KMS-11 (cell line): ENCODE measurements around the gene CEP78.

ENCODE experiments used
- H2AFZ ChIP-seq: fragments of 200-600 bp; sonication (generic); 2 replicates; pipeline ENCODE4 v1.6.1; 2016; ENCODE audit warnings: antibody characterized with exemption, mixed run types, low read depth
- H3K27ac ChIP-seq: fragments of 200-600 bp; sonication (generic); 2 replicates; pipeline ENCODE4 v1.6.1; 2016; ENCODE audit warnings: mild to moderate bottlenecking, mixed run types
- H3K27me3 ChIP-seq: fragments of 200-600 bp; sonication (generic); 2 replicates; pipeline ENCODE4 v1.6.1; 2017; ENCODE audit warnings: mild to moderate bottlenecking, low read depth, mixed run types, moderate library complexity; ENCODE audit not compliant: insufficient read depth
- H3K36me3 ChIP-seq: fragments of 200-600 bp; sonication (generic); 2 replicates; pipeline ENCODE4 v1.6.1; 2017; ENCODE audit warnings: mild to moderate bottlenecking, mixed run types; ENCODE audit not compliant: insufficient read depth
- H3K4me1 ChIP-seq: fragments of 200-600 bp; sonication (generic); 2 replicates; pipeline ENCODE4 v1.6.1; 2016; ENCODE audit warnings: mild to moderate bottlenecking, low read depth, mixed run types; ENCODE audit not compliant: poor library complexity, severe bottlenecking
- H3K4me2 ChIP-seq: fragments of 200-600 bp; sonication (generic); 2 replicates; pipeline ENCODE4 v1.7.0; 2016; ENCODE audit warnings: mild to moderate bottlenecking, mixed run types
- H3K4me3 ChIP-seq: fragments of 200-600 bp; sonication (generic); IDR thresholded peaks from 2 replicates; pipeline ENCODE4 v1.6.1; 2017; ENCODE audit warnings: low read depth, low read length, mixed read lengths; ENCODE audit not compliant: insufficient read depth
- H3K79me2 ChIP-seq: fragments of 200-600 bp; sonication (generic); 2 replicates; pipeline ENCODE4 v1.6.1; 2016; ENCODE audit warnings: low read depth, mixed run types; ENCODE audit not compliant: insufficient read depth
- H3K9ac ChIP-seq: fragments of 200-600 bp; sonication (generic); 2 replicates; pipeline ENCODE4 v1.6.1; 2016; ENCODE audit warnings: mild to moderate bottlenecking, mixed run types
- H4K20me1 ChIP-seq: fragments of 200-600 bp; sonication (generic); 2 replicates; pipeline ENCODE4 v1.6.1; 2016; ENCODE audit warnings: mild to moderate bottlenecking, mixed run types; ENCODE audit not compliant: insufficient read depth
- TF ChIP-seq, protein P1 (sequence below): fragments of 200-600 bp; sonication (generic); conservative IDR thresholded peaks from 2 replicates; pipeline ENCODE4 v1.6.1; 2017; ENCODE audit warnings: low read depth, mild to moderate bottlenecking, antibody characterized with exemption, low read length, moderate library complexity, mixed read lengths

CEP78 gene

DNA sequence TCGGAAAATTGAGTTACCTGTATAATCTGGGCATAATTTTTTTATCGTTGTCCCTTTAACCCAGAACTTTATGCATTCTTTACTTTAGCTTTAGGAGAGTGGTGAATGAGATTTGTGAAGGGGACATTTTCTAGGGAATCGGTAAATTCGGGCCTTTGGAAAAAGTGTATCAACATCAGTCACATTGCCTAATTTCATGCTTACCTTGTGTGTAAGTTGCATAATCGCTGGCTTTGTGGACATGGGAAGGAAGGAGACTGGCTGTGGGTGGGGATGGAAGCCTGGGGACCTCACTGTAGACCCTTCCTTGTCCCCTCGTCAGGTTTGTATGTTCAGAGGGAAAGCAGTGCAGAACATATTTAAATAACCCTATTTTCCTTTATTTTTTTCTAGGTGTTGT lies 64.3 kb downstream of the CEP78 start:
- H3K4me3 ChIP-seq = no peak overlapping the region
- H3K9ac ChIP-seq = no peak overlapping the region
- no peaks in the 10 kb centered on the region for H3K79me2 ChIP-seq
- H3K27me3 ChIP-seq = no peaks in the 10 kb centered on the region
- H4K20me1 ChIP-seq = no peaks in the 10 kb centered on the region
- no peaks in the 10 kb centered on the region for H3K36me3 ChIP-seq
- H2AFZ ChIP-seq = no peak overlapping the region
- TF ChIP-seq, protein P1, sequence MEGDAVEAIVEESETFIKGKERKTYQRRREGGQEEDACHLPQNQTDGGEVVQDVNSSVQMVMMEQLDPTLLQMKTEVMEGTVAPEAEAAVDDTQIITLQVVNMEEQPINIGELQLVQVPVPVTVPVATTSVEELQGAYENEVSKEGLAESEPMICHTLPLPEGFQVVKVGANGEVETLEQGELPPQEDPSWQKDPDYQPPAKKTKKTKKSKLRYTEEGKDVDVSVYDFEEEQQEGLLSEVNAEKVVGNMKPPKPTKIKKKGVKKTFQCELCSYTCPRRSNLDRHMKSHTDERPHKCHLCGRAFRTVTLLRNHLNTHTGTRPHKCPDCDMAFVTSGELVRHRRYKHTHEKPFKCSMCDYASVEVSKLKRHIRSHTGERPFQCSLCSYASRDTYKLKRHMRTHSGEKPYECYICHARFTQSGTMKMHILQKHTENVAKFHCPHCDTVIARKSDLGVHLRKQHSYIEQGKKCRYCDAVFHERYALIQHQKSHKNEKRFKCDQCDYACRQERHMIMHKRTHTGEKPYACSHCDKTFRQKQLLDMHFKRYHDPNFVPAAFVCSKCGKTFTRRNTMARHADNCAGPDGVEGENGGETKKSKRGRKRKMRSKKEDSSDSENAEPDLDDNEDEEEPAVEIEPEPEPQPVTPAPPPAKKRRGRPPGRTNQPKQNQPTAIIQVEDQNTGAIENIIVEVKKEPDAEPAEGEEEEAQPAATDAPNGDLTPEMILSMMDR = no peak
- no peak overlapping the region for H3K27ac ChIP-seq
- no peaks in the 10 kb centered on the region for H3K4me1 ChIP-seq
- no peak overlapping the region for H3K4me2 ChIP-seq

DNA sequence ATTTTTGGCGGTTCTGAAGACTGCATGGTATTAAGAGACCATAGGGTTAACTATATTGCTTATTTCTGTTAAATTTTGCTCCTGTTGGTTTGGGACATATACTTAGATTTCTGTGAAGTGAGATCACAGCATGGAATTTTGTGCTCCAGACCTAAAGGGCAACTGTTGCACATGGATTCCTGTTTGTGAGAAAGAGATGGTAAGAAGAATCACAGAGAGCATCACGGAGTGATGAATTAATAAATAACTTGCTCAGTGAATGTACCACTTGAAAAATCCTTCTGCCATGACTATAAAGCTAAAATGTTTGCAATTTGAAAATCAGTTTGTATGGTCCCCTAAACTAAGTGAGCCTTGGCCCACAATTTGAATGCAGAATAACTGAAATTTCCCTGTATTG lies 65.6 kb downstream of the CEP78 start:
- H3K27ac ChIP-seq = no peak overlapping the region
- H3K4me1 ChIP-seq = no peaks in the 10 kb centered on the region
- no peaks in the 10 kb centered on the region for H4K20me1 ChIP-seq
- H3K9ac ChIP-seq = no peak overlapping the region
- TF ChIP-seq, protein P1 = no peak
- H3K36me3 ChIP-seq = no peaks in the 10 kb centered on the region
- no peak overlapping the region for H3K4me2 ChIP-seq
- no peaks in the 10 kb centered on the region for H3K27me3 ChIP-seq
- H2AFZ ChIP-seq = no peak overlapping the region
- H3K4me3 ChIP-seq = no peak overlapping the region
- H3K79me2 ChIP-seq = no peaks in the 10 kb centered on the region

DNA sequence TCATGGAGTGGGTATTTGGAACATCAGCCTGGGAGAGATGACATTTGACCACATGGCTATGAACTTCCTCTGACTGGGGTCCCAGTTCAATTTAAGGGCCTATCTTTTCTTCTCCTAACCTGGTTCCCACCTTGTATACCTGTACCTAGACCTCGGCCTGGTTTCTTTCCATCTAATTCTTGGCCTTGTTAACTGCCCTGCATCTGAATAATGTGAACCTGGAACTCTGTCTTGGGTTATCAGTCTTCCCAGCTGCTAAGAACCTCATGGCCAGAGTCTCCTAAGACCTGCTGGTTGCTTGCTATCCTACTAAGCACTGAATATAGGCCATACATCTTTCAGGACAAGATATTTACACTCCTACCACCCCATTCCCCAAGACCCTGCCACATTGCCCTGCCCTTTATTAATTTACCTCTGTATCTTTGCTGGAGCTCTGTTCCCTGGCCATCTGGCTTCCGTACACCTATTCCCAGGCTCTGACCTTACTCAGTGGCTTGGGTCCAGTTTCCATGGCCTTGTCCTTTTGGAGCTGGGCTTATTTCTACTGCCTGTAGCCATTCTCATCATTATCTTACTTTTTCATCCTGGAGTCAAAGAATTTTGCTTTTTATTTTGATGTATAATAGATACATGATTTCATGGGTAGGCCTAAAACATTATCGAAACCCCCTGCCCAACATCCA lies 67.6 kb downstream of the CEP78 start:
- no peak overlapping the region for H3K4me3 ChIP-seq
- no peaks in the 10 kb centered on the region for H3K27me3 ChIP-seq
- H3K79me2 ChIP-seq = no peaks in the 10 kb centered on the region
- H3K4me1 ChIP-seq = no peaks in the 10 kb centered on the region
- no peaks in the 10 kb centered on the region for H4K20me1 ChIP-seq
- no peak overlapping the region for H3K4me2 ChIP-seq
- TF ChIP-seq, protein P1 = no peak
- H3K36me3 ChIP-seq = no peaks in the 10 kb centered on the region
- H3K27ac ChIP-seq = no peak overlapping the region
- H3K9ac ChIP-seq = no peak overlapping the region
- H2AFZ ChIP-seq = no peak overlapping the region

DNA sequence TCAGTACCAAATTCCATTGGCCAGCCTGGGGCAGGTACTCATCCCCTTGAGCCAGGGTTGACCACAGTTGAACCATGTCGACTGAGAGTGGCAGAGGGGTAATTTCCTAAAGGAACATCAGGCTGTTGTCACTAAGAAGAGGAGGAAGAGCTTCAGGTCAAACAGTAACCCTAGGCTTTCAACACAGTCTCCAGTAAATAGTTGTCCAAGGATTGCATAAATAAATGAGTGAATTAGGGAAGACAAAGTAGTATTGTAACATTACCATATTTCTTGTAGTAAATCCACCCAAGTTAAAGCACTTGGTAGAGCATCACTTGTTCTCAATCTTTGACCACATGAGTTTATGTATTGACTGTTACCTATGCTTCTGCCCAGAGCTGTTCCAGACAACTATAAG lies 68.5 kb downstream of the CEP78 start:
- no peaks in the 10 kb centered on the region for H3K79me2 ChIP-seq
- H3K36me3 ChIP-seq = no peaks in the 10 kb centered on the region
- H3K4me2 ChIP-seq = no peak overlapping the region
- no peak overlapping the region for H3K4me3 ChIP-seq
- TF ChIP-seq, protein P1 = no peak
- H3K9ac ChIP-seq = no peak overlapping the region
- no peaks in the 10 kb centered on the region for H3K27me3 ChIP-seq
- no peak overlapping the region for H3K27ac ChIP-seq
- no peaks in the 10 kb centered on the region for H3K4me1 ChIP-seq
- H2AFZ ChIP-seq = no peak overlapping the region
- H4K20me1 ChIP-seq = no peaks in the 10 kb centered on the region
